ENCODE results near the gene RAD17.

- no peak for TF ChIP-seq TAF1 (IDR thresholded peaks at IDR 0.05; ENCODE audit: low read depth)
- TF ChIP-seq EP300 (IDR thresholded peaks at IDR 0.05; ENCODE audit: borderline replicate concordance) = no peak
- no peak for TF ChIP-seq CEBPB (IDR thresholded peaks at IDR 0.05)
- no peak for TF ChIP-seq MAX (IDR thresholded peaks at IDR 0.05)
- TF ChIP-seq RAD21 (IDR thresholded peaks at IDR 0.05; ENCODE audit: low read depth) = no peak
- no peak for TF ChIP-seq YY1 (IDR thresholded peaks at IDR 0.05; ENCODE audit: low read depth)
- TF ChIP-seq NFIC (IDR thresholded peaks at IDR 0.05) = no peak
- TF ChIP-seq REST (IDR thresholded peaks at IDR 0.05; ENCODE audit: low read depth) = no peak
- no peak for TF ChIP-seq FOXM1 (IDR thresholded peaks at IDR 0.05; ENCODE audit: borderline replicate concordance, low read depth)
- no peak for TF ChIP-seq CREB1 (IDR thresholded peaks at IDR 0.05; ENCODE audit: low read depth)
- no peak for TF ChIP-seq ZBTB7A (IDR thresholded peaks at IDR 0.05; ENCODE audit: low read depth)
- TF ChIP-seq USF1 (IDR thresholded peaks at IDR 0.05) = no peak
- TF ChIP-seq EGR1 (IDR thresholded peaks at IDR 0.05) = no peak
These were observed 63.0 kb downstream of the RAD17 start for GRCh38 chr5:69432412-69433206.

Measured in Ishikawa (cell line).